Epithelial cell of esophagus (primary cell): ENCODE results near the gene YOD1.

Experiments used
- DNase-seq: peaks from one replicate; pipeline ENCODE4 v3.0.0; 2010; ENCODE audit warnings: low read depth
- H3K4me3 ChIP-seq: 2 replicates; pipeline ENCODE4 v1.5.1; 2011; ENCODE audit warnings: mild to moderate bottlenecking, low read length, control low read depth
- CTCF ChIP-seq: IDR thresholded peaks from 2 replicates; pipeline ENCODE4 v1.5.1; 2011; ENCODE audit warnings: low read depth, mild to moderate bottlenecking, low read length, control low read depth, inconsistent platforms; ENCODE audit not compliant: insufficient read depth; ENCODE audit errors: missing control alignments

YOD1 gene

GRCh38 chr1:207056673-207057072 lies 5.7 kb upstream of the YOD1 start:
- no peak for TF ChIP-seq CTCF

GRCh38 chr1:207055386-207056001 lies 4.5 kb upstream of the YOD1 start:
- no peak for DNase-seq
- no peak overlapping the region for H3K4me3 ChIP-seq
- no peak for TF ChIP-seq CTCF

More at GRCh38 chr1:207056673-207057072, 5.7 kb upstream of the YOD1 start:
- no peak for DNase-seq
- H3K4me3 ChIP-seq: no peak overlapping the region

GRCh38 chr1:207054491-207054890 lies 3.5 kb upstream of the YOD1 start:
- no peak for TF ChIP-seq CTCF
- no peak overlapping the region for H3K4me3 ChIP-seq
- no peak for DNase-seq

GRCh38 chr1:207052911-207053769 lies 2.1 kb upstream of the YOD1 start, which contains the start of gene PFKFB2:
Gene PFKFB2, plus strand, starts transcription at chr1:207053275. Its CDS starts 1,443 bp downstream, at chr1:207054718.
- peak; percentile 100 for DNase-seq
- TF ChIP-seq CTCF: peak; percentile 40
- peak within 1 kb of the TSS; percentile 88 for H3K4me3 ChIP-seq

- TF ChIP-seq CTCF: no peak
- peak; percentile 95 for DNase-seq
- H3K4me3 ChIP-seq: peak overlapping the region; percentile 99
Measured at GRCh38 chr1:207050480-207051190, 373 bp downstream of the YOD1 start.

- peak; percentile 71 for DNase-seq
- peak; percentile 89 for TF ChIP-seq CTCF
- peak overlapping the region; percentile 99 for H3K4me3 ChIP-seq
Measured at GRCh38 chr1:207049974-207050391, 1.0 kb downstream of the YOD1 start.
